Amygdala (tissue), 56 donors: Measurements from ENCODE around the gene PRPF40A.

Experiments used
- DNase-seq, 56 donors: peaks; one replicate each; lab custom pipeline; 2025; lab: John Stamatoyannopoulos, UW

Gene PRPF40A

GRCh38 chr2:152622219-152622618 is 95.0 kb downstream of the PRPF40A start:
- no peak for DNase-seq

GRCh38 chr2:152620985-152621384 is 96.3 kb downstream of the PRPF40A start:
- no peak for DNase-seq

GRCh38 chr2:152620208-152620607 is 97.1 kb downstream of the PRPF40A start:
- no peak for DNase-seq

GRCh38 chr2:152618193-152618564 is 99.1 kb downstream of the PRPF40A start:
- peak in 1 of 56 donors; percentile 22 for DNase-seq

GRCh38 chr2:152617456-152618192 is 99.6 kb downstream of the PRPF40A start:
- DNase-seq: no peak

GRCh38 chr2:152615177-152615576 is 102.1 kb downstream of the PRPF40A start:
- no peak for DNase-seq

- DNase-seq: no peak
Measured at GRCh38 chr2:152613235-152613634, 104.0 kb downstream of the PRPF40A start.

GRCh38 chr2:152611458-152612231 is 105.6 kb downstream of the PRPF40A start:
- peak in 7 of 56 donors; percentile 8 to 32 (median 15) for DNase-seq

GRCh38 chr2:152609699-152610098 is 107.6 kb downstream of the PRPF40A start:
- DNase-seq: no peak

- DNase-seq: no peak
Measured at GRCh38 chr2:152609154-152609553, 108.1 kb downstream of the PRPF40A start.

GRCh38 chr2:152607793-152608300 is 109.4 kb downstream of the PRPF40A start:
- no peak for DNase-seq

GRCh38 chr2:152606941-152607340 is 110.3 kb downstream of the PRPF40A start:
- no peak for DNase-seq

GRCh38 chr2:152606081-152606480 is 111.2 kb downstream of the PRPF40A start:
- DNase-seq: no peak

- DNase-seq: no peak
Measured at GRCh38 chr2:152603166-152603565, 114.1 kb downstream of the PRPF40A start.

- no peak for DNase-seq
Measured at GRCh38 chr2:152602750-152603149, 114.5 kb downstream of the PRPF40A start.
